Cerebellar nuclear complex (tissue), 1 donor: Measurements from ENCODE around the gene CALML4.

Source experiments
- DNase-seq, 2 experiments: peaks; one replicate each; lab custom pipeline; 2025; lab: John Stamatoyannopoulos, UW

The CALML4 gene

GRCh38 chr15:68143785-68144184 lies 61.3 kb downstream of the CALML4 start:
- DNase-seq, result no peak

- no peak for DNase-seq
Observed at GRCh38 chr15:68143129-68143528, 62.0 kb downstream of the CALML4 start.
